ENCODE results near the gene SGIP1.

The SGIP1 gene

GRCh38 chr1:66777831-66778230, 243.9 kb downstream of the SGIP1 start:
- Histone ChIP-seq H3K79me1 (ENCODE audit: low read depth, low read length) (no peaks in the 10 kb centered on the region), H2BK120ac (ENCODE audit: low read depth, low read length) (no peak overlapping the region), H3K27me3 (ENCODE audit: control insufficient read depth in 3 of 3, insufficient read depth in 3 of 3, low read depth in 1 of 3, low read length in 3 of 3) (no peaks in the 10 kb centered on the region), H3K36me3 (replicated peaks in 1 of 2; ENCODE audit: control insufficient read depth in 2 of 2, insufficient read depth in 2 of 2, low read length in 2 of 2) (no peaks in the 10 kb centered on the region), H2BK12ac (ENCODE audit: low read length) (no peak overlapping the region), H3K9ac (ENCODE audit: low read depth, low read length, poor library complexity) (no peak overlapping the region), H3K9me3 (replicated peaks in 1 of 2; ENCODE audit: control insufficient read depth in 2 of 2, insufficient read depth in 1 of 2, low read depth in 1 of 2, low read length in 2 of 2) (peaks cover 0 to 5% of the 10 kb centered on the region in 2 donors), H3K27ac (replicated peaks; ENCODE audit: low read length) (no peak overlapping the region), H3K4me2 (ENCODE audit: insufficient read depth, low read length, poor library complexity, severe bottlenecking) (no peak overlapping the region), H2AK5ac (ENCODE audit: low read depth, low read length) (no peak overlapping the region), H2AFZ (ENCODE audit: low read length) (no peak overlapping the region), H4K91ac (ENCODE audit: low read depth, low read length, poor library complexity) (no peak overlapping the region), H3K4ac (ENCODE audit: low read length) (no peak overlapping the region), H3K23ac (ENCODE audit: low read depth, low read length, poor library complexity) (no peak overlapping the region), H3K4me3 (ENCODE audit: low read length in 2 of 2) (no peak overlapping the region), H2BK5ac (ENCODE audit: low read length) (no peak overlapping the region), H3K18ac (ENCODE audit: low read length) (no peak overlapping the region), H2BK15ac (ENCODE audit: low read length) (no peak overlapping the region), H4K8ac (ENCODE audit: low read depth, low read length) (no peak overlapping the region), H3K14ac (ENCODE audit: low read length) (no peak overlapping the region), H3K4me1 (ENCODE audit: control insufficient read depth in 2 of 2, insufficient read depth in 1 of 2, low read depth in 1 of 2, low read length in 2 of 2) (peaks cover 0 to 1% of the 10 kb centered on the region in 2 donors)
- DNase-seq (ENCODE audit: low spot score): no peak
- no CpG with 5 or more reads among the region's 3 CpGs for WGBS, 2 donors (ENCODE audit: extremely low coverage in 2 of 2, insufficient read length in 2 of 2, insufficient replicate concordance in 1 of 2)

- Histone ChIP-seq H3K23ac (ENCODE audit: low read depth, low read length, poor library complexity) (no peak overlapping the region), H2BK120ac (ENCODE audit: low read depth, low read length) (no peak overlapping the region), H3K18ac (ENCODE audit: low read length) (no peak overlapping the region), H3K9ac (ENCODE audit: low read depth, low read length, poor library complexity) (no peak overlapping the region), H2BK12ac (ENCODE audit: low read length) (no peak overlapping the region), H3K79me1 (ENCODE audit: low read depth, low read length) (no peaks in the 10 kb centered on the region), H4K91ac (ENCODE audit: low read depth, low read length, poor library complexity) (no peak overlapping the region), H3K27ac (replicated peaks; ENCODE audit: low read length) (no peak overlapping the region), H3K4me1 (ENCODE audit: control insufficient read depth in 2 of 2, insufficient read depth in 1 of 2, low read depth in 1 of 2, low read length in 2 of 2) (peaks cover 0 to under 1% of the 10 kb centered on the region in 2 donors), H3K4ac (ENCODE audit: low read length) (no peak overlapping the region), H3K36me3 (replicated peaks in 1 of 2; ENCODE audit: control insufficient read depth in 2 of 2, insufficient read depth in 2 of 2, low read length in 2 of 2) (no peaks in the 10 kb centered on the region), H2AFZ (ENCODE audit: low read length) (no peak overlapping the region), H2AK5ac (ENCODE audit: low read depth, low read length) (no peak overlapping the region), H4K8ac (ENCODE audit: low read depth, low read length) (no peak overlapping the region), H3K14ac (ENCODE audit: low read length) (no peak overlapping the region), H3K4me3 (ENCODE audit: low read length in 2 of 2) (no peak overlapping the region), H2BK15ac (ENCODE audit: low read length) (no peak overlapping the region), H3K9me3 (replicated peaks in 1 of 2; ENCODE audit: control insufficient read depth in 2 of 2, insufficient read depth in 1 of 2, low read depth in 1 of 2, low read length in 2 of 2) (peaks cover 0 to 5% of the 10 kb centered on the region in 2 donors), H3K27me3 (ENCODE audit: control insufficient read depth in 3 of 3, insufficient read depth in 3 of 3, low read depth in 1 of 3, low read length in 3 of 3) (no peaks in the 10 kb centered on the region), H3K4me2 (ENCODE audit: insufficient read depth, low read length, poor library complexity, severe bottlenecking) (no peak overlapping the region), H2BK5ac (ENCODE audit: low read length) (no peak overlapping the region)
- DNase-seq (ENCODE audit: low spot score): no peak
- no CpG with 5 or more reads among the region's 4 CpGs for WGBS, 2 donors (ENCODE audit: extremely low coverage in 2 of 2, insufficient read length in 2 of 2, insufficient replicate concordance in 1 of 2)
Measured at GRCh38 chr1:66778266-66778665, 244.3 kb downstream of the SGIP1 start.

- no peak overlapping the region for H2BK12ac ChIP-seq (ENCODE audit: low read length)
- no peak overlapping the region for H4K91ac ChIP-seq (ENCODE audit: low read depth, low read length, poor library complexity)
- H3K4me2 ChIP-seq (ENCODE audit: insufficient read depth, low read length, poor library complexity, severe bottlenecking): no peak overlapping the region
- H3K4ac ChIP-seq (ENCODE audit: low read length): no peak overlapping the region
- no peak overlapping the region for H4K8ac ChIP-seq (ENCODE audit: low read depth, low read length)
- H3K4me3 ChIP-seq (ENCODE audit: low read length in 2 of 2): no peak overlapping the region
- H3K9ac ChIP-seq (ENCODE audit: low read depth, low read length, poor library complexity): no peak overlapping the region
- no peak for DNase-seq (ENCODE audit: low spot score)
- no peak overlapping the region for H2AK5ac ChIP-seq (ENCODE audit: low read depth, low read length)
- H3K36me3 ChIP-seq (replicated peaks in 1 of 2; ENCODE audit: control insufficient read depth in 2 of 2, insufficient read depth in 2 of 2, low read length in 2 of 2): no peaks in the 10 kb centered on the region
- H3K27ac ChIP-seq (replicated peaks; ENCODE audit: low read length): no peak overlapping the region
- no peak overlapping the region for H2BK5ac ChIP-seq (ENCODE audit: low read length)
- peaks cover 0 to 5% of the 10 kb centered on the region in 2 donors for H3K9me3 ChIP-seq (replicated peaks in 1 of 2; ENCODE audit: control insufficient read depth in 2 of 2, insufficient read depth in 1 of 2, low read depth in 1 of 2, low read length in 2 of 2)
- no peak overlapping the region for H2BK120ac ChIP-seq (ENCODE audit: low read depth, low read length)
- no CpG with 5 or more reads among the region's 4 CpGs for WGBS, 2 donors (ENCODE audit: extremely low coverage in 2 of 2, insufficient read length in 2 of 2, insufficient replicate concordance in 1 of 2)
- no peak overlapping the region for H3K14ac ChIP-seq (ENCODE audit: low read length)
- no peak overlapping the region for H3K23ac ChIP-seq (ENCODE audit: low read depth, low read length, poor library complexity)
- H3K79me1 ChIP-seq (ENCODE audit: low read depth, low read length): no peaks in the 10 kb centered on the region
- H2AFZ ChIP-seq (ENCODE audit: low read length): no peak overlapping the region
- no peak overlapping the region for H2BK15ac ChIP-seq (ENCODE audit: low read length)
- no peaks in the 10 kb centered on the region for H3K27me3 ChIP-seq (ENCODE audit: control insufficient read depth in 3 of 3, insufficient read depth in 3 of 3, low read depth in 1 of 3, low read length in 3 of 3)
- no peak overlapping the region for H3K18ac ChIP-seq (ENCODE audit: low read length)
- H3K4me1 ChIP-seq (ENCODE audit: control insufficient read depth in 2 of 2, insufficient read depth in 1 of 2, low read depth in 1 of 2, low read length in 2 of 2): no peaks in the 10 kb centered on the region
Measured at GRCh38 chr1:66778969-66779368, 245.0 kb downstream of the SGIP1 start.

- H2BK120ac ChIP-seq (ENCODE audit: low read depth, low read length): no peak overlapping the region
- no peak overlapping the region for H2AK5ac ChIP-seq (ENCODE audit: low read depth, low read length)
- H3K27me3 ChIP-seq (ENCODE audit: control insufficient read depth in 3 of 3, insufficient read depth in 3 of 3, low read depth in 1 of 3, low read length in 3 of 3): no peaks in the 10 kb centered on the region
- H4K8ac ChIP-seq (ENCODE audit: low read depth, low read length): no peak overlapping the region
- WGBS, 2 donors (ENCODE audit: extremely low coverage in 2 of 2, insufficient read length in 2 of 2, insufficient replicate concordance in 1 of 2): no CpG with 5 or more reads among the region's 2 CpGs
- no peak overlapping the region for H2BK12ac ChIP-seq (ENCODE audit: low read length)
- H2BK5ac ChIP-seq (ENCODE audit: low read length): no peak overlapping the region
- H3K36me3 ChIP-seq (replicated peaks in 1 of 2; ENCODE audit: control insufficient read depth in 2 of 2, insufficient read depth in 2 of 2, low read length in 2 of 2): no peaks in the 10 kb centered on the region
- no peak overlapping the region for H3K4ac ChIP-seq (ENCODE audit: low read length)
- peaks cover 0 to 5% of the 10 kb centered on the region in 2 donors for H3K9me3 ChIP-seq (replicated peaks in 1 of 2; ENCODE audit: control insufficient read depth in 2 of 2, insufficient read depth in 1 of 2, low read depth in 1 of 2, low read length in 2 of 2)
- no peak overlapping the region for H3K9ac ChIP-seq (ENCODE audit: low read depth, low read length, poor library complexity)
- H3K4me2 ChIP-seq (ENCODE audit: insufficient read depth, low read length, poor library complexity, severe bottlenecking): no peak overlapping the region
- H3K4me3 ChIP-seq (ENCODE audit: low read length in 2 of 2): no peak overlapping the region
- H3K14ac ChIP-seq (ENCODE audit: low read length): no peak overlapping the region
- H3K23ac ChIP-seq (ENCODE audit: low read depth, low read length, poor library complexity): no peak overlapping the region
- no peak overlapping the region for H3K18ac ChIP-seq (ENCODE audit: low read length)
- no peaks in the 10 kb centered on the region for H3K79me1 ChIP-seq (ENCODE audit: low read depth, low read length)
- no peak overlapping the region for H2BK15ac ChIP-seq (ENCODE audit: low read length)
- H3K4me1 ChIP-seq (ENCODE audit: control insufficient read depth in 2 of 2, insufficient read depth in 1 of 2, low read depth in 1 of 2, low read length in 2 of 2): no peaks in the 10 kb centered on the region
- H4K91ac ChIP-seq (ENCODE audit: low read depth, low read length, poor library complexity): no peak overlapping the region
- no peak overlapping the region for H3K27ac ChIP-seq (replicated peaks; ENCODE audit: low read length)
- no peak for DNase-seq (ENCODE audit: low spot score)
- no peak overlapping the region for H2AFZ ChIP-seq (ENCODE audit: low read length)
Measured at GRCh38 chr1:66779475-66780078, 245.6 kb downstream of the SGIP1 start.
